Measurements from ENCODE around the gene TAF1A. TPM values are rescaled to one million over a fixed set of nuclear protein-coding genes. Genes with fewer than 3 reads are reported as not detected.

Gene TAF1A
- 7.4 to 10.4 TPM (median 9.9 TPM) in 5 replicates for total RNA-seq (2022; extraction: Qiagen RNA extraction; ENCODE audit: low read depth)

GRCh38 chr1:222589462-222590302 lies at the start of gene TAF1A:
Gene TAF1A (minus strand): TSS chr1:222589933.

GRCh38 chr1:222618001-222618879 lies 28.5 kb upstream of the TAF1A start, which contains the start of gene MIA3:
Gene MIA3 (plus strand): TSS chr1:222618097. CDS start chr1:222618111, 14 bp downstream.

GRCh38 chr1:222547944-222548671 lies 41.6 kb downstream of the TAF1A start, which contains the start of gene HHIPL2:
Gene HHIPL2 (minus strand): TSS chr1:222548104. CDS start chr1:222548044, 60 bp downstream.

Other genes starting within 250 kb of the TAF1A start
- gene HHIPL2, start 41.8 kb downstream of the TAF1A start, total RNA-seq (2022; extraction: Qiagen RNA extraction; ENCODE audit: low read depth): 9.2 to 12.1 TPM (median 10.8 TPM) in 5 replicates
- 12.8 to 25.5 TPM (median 20.7 TPM) in 5 replicates for gene MIA3, start 28.2 kb upstream of the TAF1A start, total RNA-seq (2022; extraction: Qiagen RNA extraction; ENCODE audit: low read depth)
- 57.1 to 75.7 TPM (median 71.5 TPM) in 5 replicates for gene AIDA, start 122.6 kb upstream of the TAF1A start, total RNA-seq (2022; extraction: Qiagen RNA extraction; ENCODE audit: low read depth)
- gene BROX, start 122.6 kb upstream of the TAF1A start, total RNA-seq (2022; extraction: Qiagen RNA extraction; ENCODE audit: low read depth): 16.9 to 23.1 TPM (median 19.7 TPM) in 5 replicates
- gene FAM177B, start 147.3 kb upstream of the TAF1A start, total RNA-seq (2022; extraction: Qiagen RNA extraction; ENCODE audit: low read depth): not detected in 5 replicates
- gene DISP1, start 225.1 kb upstream of the TAF1A start, total RNA-seq (2022; extraction: Qiagen RNA extraction; ENCODE audit: low read depth): 1.3 to 2.2 TPM (median 2.0 TPM) in 5 replicates